CD14-positive monocyte (primary cell): ENCODE measurements around the gene GPR17. TPM values are rescaled to one million over a fixed set of nuclear protein-coding genes. Genes with fewer than 3 reads are reported as not detected.

ENCODE experiments used
- DNase-seq, 3 donors: peaks; one replicate each; pipeline ENCODE4 v3.0.0-alpha.2; 2011 to 2022
- H2AFZ ChIP-seq: 2 replicates; pipeline ENCODE4 v1.6.0; 2012; ENCODE audit warnings: mild to moderate bottlenecking, low read depth, low read length, inconsistent platforms; ENCODE audit not compliant: insufficient read depth, poor library complexity, severe bottlenecking
- H3K27ac ChIP-seq, 2 donors: 1 replicate in 1 of 2; 2 replicates in 1 of 2; pipeline ENCODE4 v1.5.1; 2012 to 2013; ENCODE audit warnings: low read length in 2 of 2, control low read depth in 1 of 2, inconsistent platforms in 1 of 2, low read depth in 1 of 2, mild to moderate bottlenecking in 1 of 2
- H3K27me3 ChIP-seq, 2 donors: one replicate each; pipeline versions ENCODE4 v1.6.0 to v1.6.1; 2011 to 2013; ENCODE audit warnings: low read length in 2 of 2; ENCODE audit not compliant: control insufficient read depth in 2 of 2, insufficient read depth in 2 of 2
- H3K36me3 ChIP-seq, 2 donors: replicated peaks in 1 of 2; 1 replicate in 1 of 2; 2 replicates in 1 of 2; pipeline versions ENCODE4 v1.5.1 to v1.6.1; 2012 to 2013; ENCODE audit warnings: low read length in 2 of 2, control low read depth in 1 of 2, inconsistent platforms in 1 of 2, mild to moderate bottlenecking in 1 of 2; ENCODE audit not compliant: insufficient read depth in 2 of 2, control insufficient read depth in 1 of 2
- H3K4me1 ChIP-seq, 2 donors: 1 replicate in 1 of 2; 2 replicates in 1 of 2; pipeline versions ENCODE4 v1.5.1 to v1.6.1; 2012 to 2013; ENCODE audit warnings: low read length in 2 of 2, control low read depth in 1 of 2, inconsistent platforms in 1 of 2, mild to moderate bottlenecking in 1 of 2, moderate library complexity in 1 of 2; ENCODE audit not compliant: insufficient read depth in 2 of 2, control insufficient read depth in 1 of 2
- H3K4me2 ChIP-seq: replicated peaks from 2 replicates; pipeline ENCODE3; 2012; ENCODE audit warnings: low read length, moderate library complexity, mild to moderate bottlenecking; ENCODE audit not compliant: poor library complexity, severe bottlenecking; ENCODE audit errors: extremely low read depth
- H3K4me3 ChIP-seq, 3 experiments: fragments of 200-600 bp in 1 of 3; sonication (generic) in 1 of 3; replicated peaks in 1 of 3; 1 replicate in 2 of 3; 2 replicates in 1 of 3; pipeline ENCODE4 v1.5.1; 2011 to 2013; ENCODE audit warnings: low read length in 3 of 3, mild to moderate bottlenecking in 3 of 3, control low read depth in 2 of 3, low read depth in 2 of 3, inconsistent platforms in 1 of 3, moderate library complexity in 1 of 3
- H3K79me2 ChIP-seq: 2 replicates; pipeline ENCODE4 v1.6.0; 2012; ENCODE audit warnings: mild to moderate bottlenecking, control low read depth, inconsistent platforms, low read length, moderate library complexity; ENCODE audit not compliant: insufficient read depth
- H3K9ac ChIP-seq: 2 replicates; pipeline ENCODE4 v1.6.0; 2017; ENCODE audit warnings: low read length, mild to moderate bottlenecking; ENCODE audit not compliant: insufficient read depth, poor library complexity, severe bottlenecking
- H3K9me3 ChIP-seq, 2 donors: replicated peaks in 1 of 2; 1 replicate in 1 of 2; 2 replicates in 1 of 2; pipeline versions ENCODE4 v1.5.1 to v1.6.1; 2012 to 2013; ENCODE audit warnings: low read length in 2 of 2, control low read depth in 1 of 2; ENCODE audit not compliant: control insufficient read depth in 1 of 2, insufficient read depth in 1 of 2
- H4K20me1 ChIP-seq: 2 replicates; pipeline ENCODE4 v1.6.0; 2012; ENCODE audit warnings: mild to moderate bottlenecking, low read length, control low read depth, moderate library complexity; ENCODE audit not compliant: insufficient read depth
- H3K27ac Mint-ChIP-seq, 7 donors: one replicate each; pipeline ENCODE4 v1.8.0; 2020; ENCODE audit warnings: mild to moderate bottlenecking in 7 of 7, mixed read lengths in 7 of 7, moderate library complexity in 6 of 7, inconsistent platforms in 2 of 7
- H3K27me3 Mint-ChIP-seq, 3 donors: one replicate each; pipeline ENCODE4 v1.8.0; 2021 to 2022; ENCODE audit warnings: low read depth in 3 of 3, mild to moderate bottlenecking in 3 of 3, mixed read lengths in 3 of 3, moderate library complexity in 3 of 3, inconsistent platforms in 1 of 3
- H3K36me3 Mint-ChIP-seq, 2 donors: one replicate each; pipeline ENCODE4 v1.8.0; 2020; ENCODE audit warnings: mixed read lengths in 2 of 2, inconsistent platforms in 1 of 2, mild to moderate bottlenecking in 1 of 2
- H3K4me1 Mint-ChIP-seq: one replicate; pipeline ENCODE4 v1.8.0; 2020; ENCODE audit warnings: mild to moderate bottlenecking, mixed read lengths
- H3K4me3 Mint-ChIP-seq, 2 donors: one replicate each; pipeline ENCODE4 v1.8.0; 2020; ENCODE audit warnings: mild to moderate bottlenecking in 2 of 2, mixed read lengths in 2 of 2, moderate library complexity in 1 of 2
- H3K9me3 Mint-ChIP-seq, 7 donors: one replicate each; pipeline ENCODE4 v1.8.0; 2020 to 2022; ENCODE audit warnings: mixed read lengths in 7 of 7, mild to moderate bottlenecking in 6 of 7, moderate library complexity in 6 of 7, inconsistent platforms in 2 of 7
- WGBS: methylation state at CpG from one replicate; pipeline ENCODE4 v1.1.5; 2013; ENCODE audit warnings: missing lambda C conversion rate; ENCODE audit not compliant: insufficient coverage; 5-methylcytosine and 5-hydroxymethylcytosine counted together
- intact Hi-C, 2 donors: fragments of 100-400 bp; cut with micrococcal nuclease; formaldehyde crosslinking; loops; one replicate each; pipeline versions ENCODE4 v1.15.0 to v1.15.1; 2023
- polyA plus RNA-seq, 3 donors: library from polyadenylated mRNA; depleted of rRNA in 1 of 3; unstranded in 2 of 3; stranded (reverse) in 1 of 3; fragments of 300-500 nt in 2 of 3; fragments of >200 nt in 1 of 3; fragmentation: Illumina TruSeq in 2 of 3; gene quantifications; 1 replicate in 2 of 3; 2 replicates in 1 of 3; pipeline ENCODE4 v1.2.3, GENCODE V29; 2012 to 2021
- TF ChIP-seq, protein P1 (sequence below): fragments of 200-600 bp; IDR thresholded peaks from one replicate; pipeline ENCODE4 v1.8.0; 2022; ENCODE audit warnings: antibody characterized with exemption, mild to moderate bottlenecking

Gene GPR17
- polyA plus RNA-seq, 3 donors, result 0.07 TPM; not detected in 2

GRCh38 chr2:127680706-127681287 lies 34.8 kb downstream of the GPR17 start:
- H3K27me3 Mint-ChIP-seq, result peaks cover 38 to 52% (median 38%) of the 10 kb centered on the region in 3 donors
- Histone ChIP-seq H3K79me2 (no peaks in the 10 kb centered on the region), H3K27me3 (peaks cover 12 to 40% of the 10 kb centered on the region in 2 donors), H3K9ac (no peak overlapping the region), H3K4me3 (no peak overlapping the region), H3K4me2 (peak overlapping the region; percentile 41), H3K9me3 (peaks cover 1 to 7% of the 10 kb centered on the region in 2 donors), H3K36me3 (no peaks in the 10 kb centered on the region), H4K20me1 (no peaks in the 10 kb centered on the region), H2AFZ (peak overlapping the region; percentile 61), H3K4me1 (peaks cover 0 to under 1% of the 10 kb centered on the region in 2 donors), H3K27ac (no peak overlapping the region)
- H3K27ac Mint-ChIP-seq, result no peak overlapping the region
- 88% methylated on average over 19 of the region's 19 CpGs for WGBS
- TF ChIP-seq, protein P1, sequence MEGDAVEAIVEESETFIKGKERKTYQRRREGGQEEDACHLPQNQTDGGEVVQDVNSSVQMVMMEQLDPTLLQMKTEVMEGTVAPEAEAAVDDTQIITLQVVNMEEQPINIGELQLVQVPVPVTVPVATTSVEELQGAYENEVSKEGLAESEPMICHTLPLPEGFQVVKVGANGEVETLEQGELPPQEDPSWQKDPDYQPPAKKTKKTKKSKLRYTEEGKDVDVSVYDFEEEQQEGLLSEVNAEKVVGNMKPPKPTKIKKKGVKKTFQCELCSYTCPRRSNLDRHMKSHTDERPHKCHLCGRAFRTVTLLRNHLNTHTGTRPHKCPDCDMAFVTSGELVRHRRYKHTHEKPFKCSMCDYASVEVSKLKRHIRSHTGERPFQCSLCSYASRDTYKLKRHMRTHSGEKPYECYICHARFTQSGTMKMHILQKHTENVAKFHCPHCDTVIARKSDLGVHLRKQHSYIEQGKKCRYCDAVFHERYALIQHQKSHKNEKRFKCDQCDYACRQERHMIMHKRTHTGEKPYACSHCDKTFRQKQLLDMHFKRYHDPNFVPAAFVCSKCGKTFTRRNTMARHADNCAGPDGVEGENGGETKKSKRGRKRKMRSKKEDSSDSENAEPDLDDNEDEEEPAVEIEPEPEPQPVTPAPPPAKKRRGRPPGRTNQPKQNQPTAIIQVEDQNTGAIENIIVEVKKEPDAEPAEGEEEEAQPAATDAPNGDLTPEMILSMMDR, result no peak
- H3K9me3 Mint-ChIP-seq, result peaks cover 0 to 3% (median 0%) of the 10 kb centered on the region in 7 donors
- H3K36me3 Mint-ChIP-seq, result peaks cover 0 to 5% of the 10 kb centered on the region in 2 donors
- intact Hi-C loops, result no loop called here
- peak overlapping the region in 1 of 2 donors; percentile 77 for H3K4me3 Mint-ChIP-seq
- peaks cover 14% of the 10 kb centered on the region for H3K4me1 Mint-ChIP-seq
- DNase-seq, result no peak

DNA sequence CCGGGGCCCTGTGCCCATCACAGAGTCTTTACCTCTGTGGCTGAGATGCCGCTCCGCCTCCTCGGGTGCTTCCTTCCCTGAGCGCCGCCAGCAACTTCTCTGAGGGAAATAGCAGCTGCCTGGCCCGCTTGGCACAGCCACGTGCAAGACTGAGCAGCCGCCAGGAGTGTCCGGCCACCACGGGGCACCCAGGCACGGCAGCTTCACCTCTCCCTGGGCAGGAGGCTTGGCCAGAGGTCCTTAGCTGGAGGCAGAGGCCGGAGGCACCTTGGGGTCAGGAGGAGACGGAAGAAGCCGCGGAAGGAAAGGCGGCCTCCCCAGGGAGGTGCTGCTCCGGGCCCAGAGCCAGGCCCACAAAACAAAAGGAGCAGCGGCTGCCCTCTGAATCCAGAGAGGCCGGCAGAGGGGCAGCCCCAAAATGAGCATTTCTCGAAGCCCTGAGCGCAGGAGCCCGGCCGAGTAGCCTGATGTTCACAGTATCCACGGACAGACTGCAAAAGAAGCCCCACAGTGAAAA lies 35.4 kb downstream of the GPR17 start:
- no peaks in the 10 kb centered on the region for H3K36me3 ChIP-seq
- H3K27ac Mint-ChIP-seq, result peak overlapping the region in 1 of 7 donors; percentile 37
- no peaks in the 10 kb centered on the region for H3K4me1 ChIP-seq
- peaks cover 8 to 34% of the 10 kb centered on the region in 2 donors for H3K27me3 ChIP-seq
- H3K4me1 Mint-ChIP-seq, result peaks cover 10% of the 10 kb centered on the region
- peak overlapping the region; percentile 64 to 77 for H3K4me3 Mint-ChIP-seq
- DNase-seq, result no peak
- TF ChIP-seq, protein P1, result no peak
- peaks cover 0 to 7% of the 10 kb centered on the region in 2 donors for H3K9me3 ChIP-seq
- H4K20me1 ChIP-seq, result no peaks in the 10 kb centered on the region
- H3K9ac ChIP-seq, result peak overlapping the region; percentile 15
- peak overlapping the region; percentile 41 for H3K4me2 ChIP-seq
- H3K27me3 Mint-ChIP-seq, result peaks cover 33 to 47% (median 33%) of the 10 kb centered on the region in 3 donors
- no peak overlapping the region for H3K4me3 ChIP-seq
- H3K9me3 Mint-ChIP-seq, result peaks cover 0 to 2% (median 0%) of the 10 kb centered on the region in 7 donors
- H2AFZ ChIP-seq, result peak overlapping the region; percentile 61
- peaks cover 0 to 3% of the 10 kb centered on the region in 2 donors for H3K36me3 Mint-ChIP-seq
- WGBS, result 46% methylated on average over 22 of the region's 25 CpGs
- H3K27ac ChIP-seq, result no peak overlapping the region
- intact Hi-C loops, result no loop called here
- H3K79me2 ChIP-seq, result no peaks in the 10 kb centered on the region
